HEK293 (cell line): ENCODE measurements around the gene CNDP2.

ENCODE experiments used
- CTCF ChIA-PET: fragments of 350-600 bp; formaldehyde crosslinking; extraction: SDS; loops from one replicate; lab custom pipeline; 2021; ENCODE audit warnings: antibody characterized with exemption; lab: Yijun Ruan, JAX
- POLR2A ChIA-PET: fragments of 300-600 bp; formaldehyde crosslinking; extraction: SDS; loops from one replicate; lab custom pipeline; 2020; ENCODE audit warnings: antibody characterized with exemption, inconsistent platforms; lab: Yijun Ruan, JAX
- H3K27ac ChIP-seq: fragments of 200-500 bp; sonication (Bioruptor generic); 2 replicates; pipeline ENCODE4 v1.5.1; 2014; ENCODE audit warnings: low read depth, low read length, control low read depth, inconsistent platforms; ENCODE audit errors: extremely low read depth
- H3K36me3 ChIP-seq, 2 experiments: fragments of 200-500 bp in 1 of 2; sonication (Bioruptor generic) in 1 of 2; 1 replicate in 1 of 2; 2 replicates in 1 of 2; pipeline ENCODE4 v1.5.1; 2014 to 2017; ENCODE audit warnings: inconsistent platforms in 2 of 2, low read length in 2 of 2; ENCODE audit not compliant: control insufficient read depth in 2 of 2, insufficient read depth in 1 of 2
- H3K4me1 ChIP-seq: fragments of 200-500 bp; sonication (Bioruptor generic); 2 replicates; pipeline ENCODE4 v1.5.1; 2014; ENCODE audit warnings: mild to moderate bottlenecking, low read length, inconsistent platforms; ENCODE audit not compliant: control insufficient read depth, insufficient read depth
- H3K4me3 ChIP-seq: 2 replicates; pipeline ENCODE4 v1.5.1; 2011; ENCODE audit warnings: low read depth, mild to moderate bottlenecking, control low read depth, low read length, moderate library complexity
- H3K9me3 ChIP-seq: fragments of 200-500 bp; sonication (Bioruptor generic); 2 replicates; pipeline ENCODE4 v1.5.1; 2014; ENCODE audit warnings: low read depth, low read length, inconsistent platforms; ENCODE audit not compliant: control insufficient read depth, insufficient read depth
- GFI1B ChIP-seq: fragments of 450-650 bp; formaldehyde crosslinking; IDR thresholded peaks from 2 replicates; pipeline ENCODE4 v1.5.1; 2016; ENCODE audit warnings: missing biosample characterization, missing genetic modification characterization
- GLIS2 ChIP-seq: fragments of 450-650 bp; formaldehyde crosslinking; IDR thresholded peaks from 2 replicates; pipeline ENCODE4 v1.5.1; 2016; ENCODE audit warnings: missing biosample characterization, missing genetic modification characterization
- KLF10 ChIP-seq: fragments of 450-650 bp; IDR thresholded peaks from 2 replicates; pipeline ENCODE4 v1.5.1; 2018; ENCODE audit warnings: missing biosample characterization, mild to moderate bottlenecking, missing genetic modification characterization
- ZBTB44 ChIP-seq: fragments of 450-650 bp; IDR thresholded peaks from 2 replicates; pipeline ENCODE4 v1.5.1; 2018; ENCODE audit warnings: missing biosample characterization, mild to moderate bottlenecking, missing genetic modification characterization
- ZFP3 ChIP-seq: fragments of 450-650 bp; formaldehyde crosslinking; IDR thresholded peaks from 2 replicates; pipeline ENCODE4 v1.5.1; 2016; ENCODE audit warnings: low read depth, missing biosample characterization, missing genetic modification characterization
- ZNF202 ChIP-seq: fragments of 450-650 bp; formaldehyde crosslinking; IDR thresholded peaks from 2 replicates; pipeline ENCODE4 v1.5.1; 2016; ENCODE audit warnings: missing biosample characterization, missing genetic modification characterization, borderline replicate concordance
- ZNF211 ChIP-seq: fragments of 450-650 bp; formaldehyde crosslinking; IDR thresholded peaks from 2 replicates; pipeline ENCODE4 v1.5.1; 2016; ENCODE audit warnings: low read depth, missing biosample characterization, missing genetic modification characterization
- ZNF23 ChIP-seq: fragments of 450-650 bp; formaldehyde crosslinking; IDR thresholded peaks from 2 replicates; pipeline ENCODE4 v1.5.1; 2016; ENCODE audit warnings: missing biosample characterization, missing genetic modification characterization, borderline replicate concordance
- ZNF354C ChIP-seq: fragments of 450-650 bp; formaldehyde crosslinking; IDR thresholded peaks from 2 replicates; pipeline ENCODE4 v1.5.1; 2016; ENCODE audit warnings: missing biosample characterization, missing genetic modification characterization, low read depth, borderline replicate concordance
- ZNF433 ChIP-seq: fragments of 450-650 bp; formaldehyde crosslinking; IDR thresholded peaks from 2 replicates; pipeline ENCODE4 v1.5.1; 2016; ENCODE audit warnings: missing biosample characterization, missing genetic modification characterization, low read depth
- ZNF501 ChIP-seq: fragments of 450-650 bp; formaldehyde crosslinking; IDR thresholded peaks from 2 replicates; pipeline ENCODE4 v1.5.1; 2016; ENCODE audit warnings: missing biosample characterization, missing genetic modification characterization
- ZNF585B ChIP-seq: fragments of 450-650 bp; formaldehyde crosslinking; IDR thresholded peaks from 2 replicates; pipeline ENCODE4 v1.5.1; 2016; ENCODE audit warnings: missing biosample characterization, missing genetic modification characterization
- ZNF610 ChIP-seq: fragments of 450-650 bp; formaldehyde crosslinking; IDR thresholded peaks from 2 replicates; pipeline ENCODE4 v1.5.1; 2016; ENCODE audit warnings: missing biosample characterization, missing genetic modification characterization, borderline replicate concordance
- ZNF785 ChIP-seq: fragments of 450-650 bp; formaldehyde crosslinking; IDR thresholded peaks from 2 replicates; pipeline ENCODE4 v1.5.1; 2016; ENCODE audit warnings: missing biosample characterization, missing genetic modification characterization
- TF ChIP-seq, protein P1 (sequence below): fragments of 450-650 bp; formaldehyde crosslinking; IDR thresholded peaks from 2 replicates; pipeline ENCODE4 v1.5.1; 2016; ENCODE audit warnings: missing biosample characterization, missing genetic modification characterization, low read depth
- TF ChIP-seq, protein P2 (sequence below): fragments of 450-650 bp; formaldehyde crosslinking; IDR thresholded peaks from 2 replicates; pipeline ENCODE4 v1.5.1; 2016; ENCODE audit warnings: missing biosample characterization, missing genetic modification characterization, low read depth
- TF ChIP-seq, protein P3 (sequence below): fragments of 450-650 bp; formaldehyde crosslinking; IDR thresholded peaks from 2 replicates; pipeline ENCODE4 v1.5.0; 2017; ENCODE audit warnings: missing biosample characterization, missing genetic modification characterization, borderline replicate concordance

CNDP2 gene

GRCh38 chr18:74556126-74556525, 60.0 kb downstream of the CNDP2 start (continued):
- TF ChIP-seq, protein P1, sequence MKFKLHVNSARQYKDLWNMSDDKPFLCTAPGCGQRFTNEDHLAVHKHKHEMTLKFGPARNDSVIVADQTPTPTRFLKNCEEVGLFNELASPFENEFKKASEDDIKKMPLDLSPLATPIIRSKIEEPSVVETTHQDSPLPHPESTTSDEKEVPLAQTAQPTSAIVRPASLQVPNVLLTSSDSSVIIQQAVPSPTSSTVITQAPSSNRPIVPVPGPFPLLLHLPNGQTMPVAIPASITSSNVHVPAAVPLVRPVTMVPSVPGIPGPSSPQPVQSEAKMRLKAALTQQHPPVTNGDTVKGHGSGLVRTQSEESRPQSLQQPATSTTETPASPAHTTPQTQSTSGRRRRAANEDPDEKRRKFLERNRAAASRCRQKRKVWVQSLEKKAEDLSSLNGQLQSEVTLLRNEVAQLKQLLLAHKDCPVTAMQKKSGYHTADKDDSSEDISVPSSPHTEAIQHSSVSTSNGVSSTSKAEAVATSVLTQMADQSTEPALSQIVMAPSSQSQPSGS (tag by site-specific recombination), result no peak

- Histone ChIP-seq H3K4me1 (no peaks in the 10 kb centered on the region), H3K27ac (no peak overlapping the region), H3K4me3 (no peak overlapping the region), H3K9me3 (no peaks in the 10 kb centered on the region), H3K36me3 (no peaks in the 10 kb centered on the region)
- TF ChIP-seq ZNF585B (no peak), ZNF501 (tag by site-specific recombination) (no peak), ZNF610 (tag by site-specific recombination) (no peak), GFI1B (tag by site-specific recombination) (no peak), GLIS2 (tag by site-specific recombination) (no peak), ZBTB44 (tag by site-specific recombination) (no peak), ZNF354C (tag by site-specific recombination) (no peak), ZNF785 (tag by site-specific recombination) (no peak), ZNF433 (no peak), ZNF202 (tag by site-specific recombination) (no peak), ZNF211 (tag by site-specific recombination) (no peak), KLF10 (tag by site-specific recombination) (no peak), ZNF23 (tag by site-specific recombination) (no peak), ZFP3 (tag by site-specific recombination) (no peak)
- TF ChIP-seq, protein P2, sequence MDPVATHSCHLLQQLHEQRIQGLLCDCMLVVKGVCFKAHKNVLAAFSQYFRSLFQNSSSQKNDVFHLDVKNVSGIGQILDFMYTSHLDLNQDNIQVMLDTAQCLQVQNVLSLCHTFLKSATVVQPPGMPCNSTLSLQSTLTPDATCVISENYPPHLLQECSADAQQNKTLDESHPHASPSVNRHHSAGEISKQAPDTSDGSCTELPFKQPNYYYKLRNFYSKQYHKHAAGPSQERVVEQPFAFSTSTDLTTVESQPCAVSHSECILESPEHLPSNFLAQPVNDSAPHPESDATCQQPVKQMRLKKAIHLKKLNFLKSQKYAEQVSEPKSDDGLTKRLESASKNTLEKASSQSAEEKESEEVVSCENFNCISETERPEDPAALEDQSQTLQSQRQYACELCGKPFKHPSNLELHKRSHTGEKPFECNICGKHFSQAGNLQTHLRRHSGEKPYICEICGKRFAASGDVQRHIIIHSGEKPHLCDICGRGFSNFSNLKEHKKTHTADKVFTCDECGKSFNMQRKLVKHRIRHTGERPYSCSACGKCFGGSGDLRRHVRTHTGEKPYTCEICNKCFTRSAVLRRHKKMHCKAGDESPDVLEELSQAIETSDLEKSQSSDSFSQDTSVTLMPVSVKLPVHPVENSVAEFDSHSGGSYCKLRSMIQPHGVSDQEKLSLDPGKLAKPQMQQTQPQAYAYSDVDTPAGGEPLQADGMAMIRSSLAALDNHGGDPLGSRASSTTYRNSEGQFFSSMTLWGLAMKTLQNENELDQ (tag by site-specific recombination), result no peak
- TF ChIP-seq, protein P3, sequence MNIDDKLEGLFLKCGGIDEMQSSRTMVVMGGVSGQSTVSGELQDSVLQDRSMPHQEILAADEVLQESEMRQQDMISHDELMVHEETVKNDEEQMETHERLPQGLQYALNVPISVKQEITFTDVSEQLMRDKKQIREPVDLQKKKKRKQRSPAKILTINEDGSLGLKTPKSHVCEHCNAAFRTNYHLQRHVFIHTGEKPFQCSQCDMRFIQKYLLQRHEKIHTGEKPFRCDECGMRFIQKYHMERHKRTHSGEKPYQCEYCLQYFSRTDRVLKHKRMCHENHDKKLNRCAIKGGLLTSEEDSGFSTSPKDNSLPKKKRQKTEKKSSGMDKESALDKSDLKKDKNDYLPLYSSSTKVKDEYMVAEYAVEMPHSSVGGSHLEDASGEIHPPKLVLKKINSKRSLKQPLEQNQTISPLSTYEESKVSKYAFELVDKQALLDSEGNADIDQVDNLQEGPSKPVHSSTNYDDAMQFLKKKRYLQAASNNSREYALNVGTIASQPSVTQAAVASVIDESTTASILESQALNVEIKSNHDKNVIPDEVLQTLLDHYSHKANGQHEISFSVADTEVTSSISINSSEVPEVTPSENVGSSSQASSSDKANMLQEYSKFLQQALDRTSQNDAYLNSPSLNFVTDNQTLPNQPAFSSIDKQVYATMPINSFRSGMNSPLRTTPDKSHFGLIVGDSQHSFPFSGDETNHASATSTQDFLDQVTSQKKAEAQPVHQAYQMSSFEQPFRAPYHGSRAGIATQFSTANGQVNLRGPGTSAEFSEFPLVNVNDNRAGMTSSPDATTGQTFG, result no peak
- ChIA-PET POLR2A (no interaction called here), CTCF (no interaction called here)
Observed at GRCh38 chr18:74558096-74558495, 61.9 kb downstream of the CNDP2 start.
